ENCODE data around the gene C2orf81.
"Not testable (repeated sequence)": the region's sequence is repeated elsewhere in the genome, so short reads cannot be mapped to it uniquely, and the experiment has no call there.

Gene C2orf81

GRCh38 chr2:74421221-74421870 is at the start of gene C2orf81, which contains the start of gene WDR54:
Gene C2orf81, minus strand, starts transcription at chr2:74421619. Its CDS starts 59 bp downstream, at chr2:74421560.
Gene WDR54, plus strand, starts transcription at chr2:74421730. Its CDS starts 424 bp downstream, at chr2:74422154.
- peak; percentile 45 for DNase-seq

GRCh38 chr2:74470742-74471141 is 49.3 kb upstream of the C2orf81 start:
- not testable (repeated sequence) for DNase-seq

GRCh38 chr2:74464406-74464805 is 43.0 kb upstream of the C2orf81 start:
- no peak for DNase-seq

- no peak for DNase-seq
Measured at GRCh38 chr2:74462786-74463105, 41.3 kb upstream of the C2orf81 start.

GRCh38 chr2:74462054-74462785 is 40.8 kb upstream of the C2orf81 start:
- DNase-seq: no peak

GRCh38 chr2:74461187-74462053 is 40.0 kb upstream of the C2orf81 start:
- no peak for DNase-seq

GRCh38 chr2:74460187-74460586 is 38.8 kb upstream of the C2orf81 start:
- DNase-seq: not testable (repeated sequence)

- not testable (repeated sequence) for DNase-seq
Measured at GRCh38 chr2:74459503-74460118, 38.2 kb upstream of the C2orf81 start.

GRCh38 chr2:74458938-74459363 is 37.5 kb upstream of the C2orf81 start:
- DNase-seq: no peak

GRCh38 chr2:74458132-74458937 is 36.9 kb upstream of the C2orf81 start, which contains the start of gene WBP1:
Gene WBP1, plus strand, starts transcription at chr2:74458438. Its CDS starts 165 bp downstream, at chr2:74458603.
- DNase-seq: peak; percentile 99

- DNase-seq: no peak
Measured at GRCh38 chr2:74457549-74458131, 36.2 kb upstream of the C2orf81 start.

GRCh38 chr2:74457129-74457548 is 35.7 kb upstream of the C2orf81 start:
- no peak for DNase-seq

- peak; percentile 97 for DNase-seq
Measured at GRCh38 chr2:74454654-74455511, 33.5 kb upstream of the C2orf81 start, which contains the start of gene INO80B. Gene INO80B, plus strand, starts transcription at chr2:74455087. Its CDS starts 30 bp downstream, at chr2:74455117.

- DNase-seq: no peak
Measured at GRCh38 chr2:74450570-74451190, 29.3 kb upstream of the C2orf81 start.

- DNase-seq: no peak
Measured at GRCh38 chr2:74448771-74449170, 27.4 kb upstream of the C2orf81 start.

- no peak for DNase-seq
Measured at GRCh38 chr2:74447230-74447999, 26.0 kb upstream of the C2orf81 start.

GRCh38 chr2:74444498-74445318 is 23.3 kb upstream of the C2orf81 start:
- no peak for DNase-seq
